Uterus (tissue), 2 donors: ENCODE results near the gene ACTN2.

ENCODE experiments used
- CTCF ChIP-seq, 4 experiments: fragments of 200-600 bp in 2 of 4; fragments of 450-650 bp in 2 of 4; sonication (generic) in 2 of 4; IDR thresholded peaks; one replicate each; pipeline ENCODE4 v1.5.1; 2016 to 2019; ENCODE audit warnings: antibody characterized with exemption in 4 of 4, mild to moderate bottlenecking in 2 of 4, moderate library complexity in 1 of 4
- POLR2A ChIP-seq, 2 donors: fragments of 450-650 bp; IDR thresholded peaks; one replicate each; pipeline ENCODE4 v1.6.1; 2016; ENCODE audit warnings: antibody characterized with exemption in 2 of 2, mild to moderate bottlenecking in 1 of 2, moderate library complexity in 1 of 2

DNA sequence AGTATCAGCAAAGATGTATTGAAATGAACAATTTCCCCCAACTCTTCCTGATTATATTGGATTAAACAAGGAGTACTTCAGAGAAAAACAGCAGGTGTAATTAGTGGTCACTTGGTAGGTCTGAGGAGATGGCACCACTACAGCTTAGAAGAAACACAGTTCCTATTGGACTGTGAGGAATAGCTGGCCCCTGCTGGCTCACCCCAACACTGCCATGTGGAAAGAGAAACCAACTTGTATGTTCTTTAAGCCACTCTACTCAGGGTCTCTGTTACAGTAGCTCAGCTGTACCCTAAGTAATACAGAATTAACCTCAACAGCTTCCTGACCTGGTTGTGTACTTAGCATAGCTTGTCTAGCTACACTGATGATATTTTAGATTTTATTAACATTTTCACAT, 82.3 kb downstream of the ACTN2 start:
- TF ChIP-seq CTCF (IDR thresholded peaks at IDR 0.05) = no peak
- TF ChIP-seq POLR2A (IDR thresholded peaks at IDR 0.05) = no peak
